HL-60 (cell line): ENCODE results near the gene PTX4.

Experiments
- DNase-seq, 2 experiments: peaks; one replicate each; pipeline ENCODE4 v3.0.0-alpha.2; 2010 to 2020; ENCODE audit warnings: low read depth in 1 of 2, low spot score in 1 of 2
- H3K27ac ChIP-seq: fragments of 250-450 bp; sonication (Bioruptor Pico); replicated peaks from 2 replicates; pipeline ENCODE4 v1.5.1; 2020; ENCODE audit warnings: mild to moderate bottlenecking, moderate library complexity
- H3K27me3 ChIP-seq: fragments of 250-450 bp; sonication (Bioruptor Pico); 2 replicates; pipeline ENCODE4 v1.5.1; 2021; ENCODE audit warnings: mild to moderate bottlenecking, moderate library complexity; ENCODE audit not compliant: insufficient read depth, poor library complexity, severe bottlenecking
- H3K4me3 ChIP-seq: replicated peaks from 2 replicates; pipeline ENCODE4 v1.5.1; 2011; ENCODE audit warnings: mild to moderate bottlenecking, control low read depth, low read length; ENCODE audit not compliant: insufficient read depth
- GABPA ChIP-seq: IDR thresholded peaks from 2 replicates; pipeline ENCODE4 v1.6.1; 2012; ENCODE audit warnings: low read depth
- POLR2AphosphoS5 ChIP-seq: IDR thresholded peaks from 2 replicates; pipeline ENCODE4 v1.6.1; 2012; ENCODE audit warnings: low read depth
- SPI1 ChIP-seq: IDR thresholded peaks from 2 replicates; pipeline ENCODE4 v1.6.1; 2012; ENCODE audit warnings: low read depth, mild to moderate bottlenecking, borderline replicate concordance
- TF ChIP-seq, protein P1 (sequence below): IDR thresholded peaks from one replicate; pipeline ENCODE4 v1.5.1; 2011; ENCODE audit warnings: low read length, control low read depth, inconsistent platforms; ENCODE audit not compliant: insufficient read depth
- TF ChIP-seq, protein P2 (sequence below): IDR thresholded peaks from 2 replicates; pipeline ENCODE4 v1.6.1; 2012; ENCODE audit warnings: low read depth; ENCODE audit not compliant: insufficient replicate concordance

PTX4 gene

DNA sequence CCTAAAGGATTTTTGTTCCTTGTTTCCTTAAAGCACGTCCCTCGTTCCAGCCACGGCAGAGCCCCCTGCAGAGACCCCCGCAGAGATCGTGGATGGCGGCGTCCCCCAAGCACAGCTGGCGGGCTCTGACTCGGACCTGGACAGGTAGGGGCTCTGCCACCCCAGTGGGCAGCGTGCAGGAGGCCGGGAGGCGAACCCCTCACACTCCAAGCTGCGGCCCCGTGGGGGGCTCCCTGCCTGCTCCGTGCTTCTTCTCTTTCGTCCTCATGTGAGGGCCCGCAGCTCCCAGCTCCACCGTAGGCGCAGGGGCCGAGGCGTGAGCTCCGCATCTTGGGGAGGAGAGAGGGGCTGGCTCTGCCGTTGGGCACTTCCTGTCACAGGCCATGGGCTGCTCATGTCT lies 12.9 kb upstream of the PTX4 start:
- Histone ChIP-seq H3K27ac (no peak overlapping the region), H3K27me3 (no peaks in the 10 kb centered on the region), H3K4me3 (no peak overlapping the region)
- TF ChIP-seq, protein P1, sequence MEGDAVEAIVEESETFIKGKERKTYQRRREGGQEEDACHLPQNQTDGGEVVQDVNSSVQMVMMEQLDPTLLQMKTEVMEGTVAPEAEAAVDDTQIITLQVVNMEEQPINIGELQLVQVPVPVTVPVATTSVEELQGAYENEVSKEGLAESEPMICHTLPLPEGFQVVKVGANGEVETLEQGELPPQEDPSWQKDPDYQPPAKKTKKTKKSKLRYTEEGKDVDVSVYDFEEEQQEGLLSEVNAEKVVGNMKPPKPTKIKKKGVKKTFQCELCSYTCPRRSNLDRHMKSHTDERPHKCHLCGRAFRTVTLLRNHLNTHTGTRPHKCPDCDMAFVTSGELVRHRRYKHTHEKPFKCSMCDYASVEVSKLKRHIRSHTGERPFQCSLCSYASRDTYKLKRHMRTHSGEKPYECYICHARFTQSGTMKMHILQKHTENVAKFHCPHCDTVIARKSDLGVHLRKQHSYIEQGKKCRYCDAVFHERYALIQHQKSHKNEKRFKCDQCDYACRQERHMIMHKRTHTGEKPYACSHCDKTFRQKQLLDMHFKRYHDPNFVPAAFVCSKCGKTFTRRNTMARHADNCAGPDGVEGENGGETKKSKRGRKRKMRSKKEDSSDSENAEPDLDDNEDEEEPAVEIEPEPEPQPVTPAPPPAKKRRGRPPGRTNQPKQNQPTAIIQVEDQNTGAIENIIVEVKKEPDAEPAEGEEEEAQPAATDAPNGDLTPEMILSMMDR, result no peak
- TF ChIP-seq GABPA (no peak), POLR2AphosphoS5 (no peak)
- TF ChIP-seq, protein P2, sequence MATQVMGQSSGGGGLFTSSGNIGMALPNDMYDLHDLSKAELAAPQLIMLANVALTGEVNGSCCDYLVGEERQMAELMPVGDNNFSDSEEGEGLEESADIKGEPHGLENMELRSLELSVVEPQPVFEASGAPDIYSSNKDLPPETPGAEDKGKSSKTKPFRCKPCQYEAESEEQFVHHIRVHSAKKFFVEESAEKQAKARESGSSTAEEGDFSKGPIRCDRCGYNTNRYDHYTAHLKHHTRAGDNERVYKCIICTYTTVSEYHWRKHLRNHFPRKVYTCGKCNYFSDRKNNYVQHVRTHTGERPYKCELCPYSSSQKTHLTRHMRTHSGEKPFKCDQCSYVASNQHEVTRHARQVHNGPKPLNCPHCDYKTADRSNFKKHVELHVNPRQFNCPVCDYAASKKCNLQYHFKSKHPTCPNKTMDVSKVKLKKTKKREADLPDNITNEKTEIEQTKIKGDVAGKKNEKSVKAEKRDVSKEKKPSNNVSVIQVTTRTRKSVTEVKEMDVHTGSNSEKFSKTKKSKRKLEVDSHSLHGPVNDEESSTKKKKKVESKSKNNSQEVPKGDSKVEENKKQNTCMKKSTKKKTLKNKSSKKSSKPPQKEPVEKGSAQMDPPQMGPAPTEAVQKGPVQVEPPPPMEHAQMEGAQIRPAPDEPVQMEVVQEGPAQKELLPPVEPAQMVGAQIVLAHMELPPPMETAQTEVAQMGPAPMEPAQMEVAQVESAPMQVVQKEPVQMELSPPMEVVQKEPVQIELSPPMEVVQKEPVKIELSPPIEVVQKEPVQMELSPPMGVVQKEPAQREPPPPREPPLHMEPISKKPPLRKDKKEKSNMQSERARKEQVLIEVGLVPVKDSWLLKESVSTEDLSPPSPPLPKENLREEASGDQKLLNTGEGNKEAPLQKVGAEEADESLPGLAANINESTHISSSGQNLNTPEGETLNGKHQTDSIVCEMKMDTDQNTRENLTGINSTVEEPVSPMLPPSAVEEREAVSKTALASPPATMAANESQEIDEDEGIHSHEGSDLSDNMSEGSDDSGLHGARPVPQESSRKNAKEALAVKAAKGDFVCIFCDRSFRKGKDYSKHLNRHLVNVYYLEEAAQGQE, result no peak
- no peak for DNase-seq

DNA sequence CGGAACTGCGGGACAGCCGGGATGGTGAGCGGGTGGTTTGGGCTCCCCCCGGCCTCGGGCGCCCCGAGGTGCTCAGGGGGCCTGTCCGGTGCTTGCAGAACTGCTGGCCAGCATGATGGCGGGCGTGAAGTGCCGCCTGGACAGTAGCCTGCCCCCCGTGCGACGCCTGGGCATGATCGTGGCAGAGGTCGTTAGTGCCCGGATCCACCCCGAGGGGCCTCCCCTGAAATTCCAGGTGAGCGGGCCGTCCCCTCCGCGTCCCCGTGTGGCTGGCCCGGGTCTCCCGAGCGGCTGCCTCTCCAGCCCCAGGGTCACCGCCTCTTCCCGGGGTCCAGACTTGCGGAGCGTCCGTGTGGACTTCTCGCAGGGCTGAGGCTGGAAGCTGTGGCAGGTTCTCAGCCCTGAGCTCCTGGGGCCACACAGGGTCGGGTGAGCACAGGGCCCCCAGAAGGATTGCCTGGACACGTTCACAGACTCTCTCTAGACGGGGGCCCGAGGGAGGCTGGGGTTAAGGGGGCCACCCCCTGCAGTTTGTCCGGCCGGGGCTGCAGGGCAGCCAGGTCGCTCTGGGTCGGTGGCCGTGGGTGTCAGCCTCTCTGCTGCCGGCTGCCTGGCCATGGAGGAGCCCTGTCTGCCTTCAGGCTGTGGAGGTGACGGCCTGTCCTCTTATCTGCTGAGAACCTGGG lies 11.9 kb upstream of the PTX4 start:
- TF ChIP-seq POLR2AphosphoS5, result no peak
- Histone ChIP-seq H3K27ac (no peak overlapping the region), H3K27me3 (no peaks in the 10 kb centered on the region), H3K4me3 (no peak overlapping the region)
- no peak for DNase-seq

DNA sequence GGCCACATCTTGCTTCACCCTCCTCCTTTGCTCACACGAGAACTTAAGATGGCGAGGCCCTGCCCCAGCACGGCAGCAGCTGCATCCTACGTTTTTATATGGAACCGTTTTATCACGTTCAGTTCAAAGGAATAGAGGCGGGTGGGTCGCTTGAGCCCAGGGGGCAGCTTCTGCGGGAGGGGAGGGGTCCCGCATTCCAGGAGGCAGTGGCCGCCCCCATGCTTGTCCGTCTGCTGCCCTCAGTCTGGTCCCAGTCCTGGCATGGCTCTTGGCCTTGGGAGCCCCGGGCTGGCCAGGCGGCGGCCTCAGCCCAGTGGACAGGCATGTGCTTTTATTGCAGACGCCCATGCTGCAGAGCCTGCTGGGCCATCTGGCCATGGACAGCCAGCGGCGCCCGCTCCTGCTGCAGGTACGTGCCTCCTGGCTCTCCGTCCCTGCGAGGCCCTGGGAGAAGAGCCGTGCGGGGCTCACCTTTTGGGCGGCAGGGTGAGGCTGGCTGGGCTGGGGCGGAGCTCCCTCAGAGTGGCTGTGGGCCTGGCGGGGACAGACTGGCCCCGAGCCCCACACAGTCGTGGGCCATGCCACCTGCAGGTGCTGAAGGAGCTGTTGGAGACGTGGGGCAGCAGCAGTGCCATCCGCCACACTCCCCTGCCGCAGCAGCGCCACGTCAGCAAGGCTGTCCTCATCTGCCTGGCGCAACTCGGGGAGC lies 11.2 kb upstream of the PTX4 start:
- Histone ChIP-seq H3K27ac (no peak overlapping the region), H3K27me3 (no peaks in the 10 kb centered on the region), H3K4me3 (no peak overlapping the region)
- TF ChIP-seq POLR2AphosphoS5, result no peak
- no peak for TF ChIP-seq GABPA
- TF ChIP-seq, protein P1, result no peak
- DNase-seq, result no peak

DNA sequence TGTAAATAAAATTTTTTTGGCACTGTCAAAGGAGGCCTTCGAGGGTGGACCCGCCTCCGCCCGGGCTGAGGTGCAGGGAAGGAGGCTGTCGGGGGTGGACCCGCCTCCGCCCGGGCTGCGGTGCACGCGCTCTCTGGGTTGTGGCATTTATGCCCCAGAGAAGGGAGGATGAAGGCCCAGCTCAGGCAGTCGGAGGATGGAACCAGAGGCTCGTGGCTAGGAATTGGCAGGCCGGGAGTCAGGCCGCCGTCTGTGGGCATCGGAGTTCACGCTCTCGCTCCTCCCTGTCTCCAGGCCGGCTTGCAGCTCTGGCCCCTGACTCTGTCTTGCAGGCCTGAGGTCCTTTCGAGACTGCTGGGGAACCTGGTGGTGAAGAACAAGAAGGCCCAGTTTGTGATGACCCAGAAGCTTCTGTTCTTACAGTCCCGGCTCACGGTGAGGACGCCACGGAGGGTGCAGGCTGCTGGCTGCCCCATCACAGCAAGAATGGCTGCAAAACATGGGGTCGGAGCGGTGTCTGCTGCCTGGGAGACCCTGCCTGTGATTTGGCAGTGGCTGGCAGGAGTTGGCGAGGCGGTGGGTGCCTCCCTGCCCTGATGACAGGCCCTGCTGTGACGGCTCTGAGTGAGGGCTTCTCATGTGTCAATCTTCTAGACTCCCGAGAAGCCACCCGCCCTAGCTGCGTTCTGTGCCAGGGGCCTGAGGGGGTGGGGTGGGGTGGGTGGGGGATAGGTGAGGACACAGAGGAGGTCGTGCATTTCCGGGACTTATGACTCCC lies 10.3 kb upstream of the PTX4 start:
- Histone ChIP-seq H3K4me3 (no peak overlapping the region), H3K27me3 (no peaks in the 10 kb centered on the region), H3K27ac (no peak overlapping the region)
- 0 out of 2 replicates have a peak, but pooled peaks have one; percentile 31 for TF ChIP-seq POLR2AphosphoS5
- no peak for TF ChIP-seq GABPA
- DNase-seq, result no peak

DNA sequence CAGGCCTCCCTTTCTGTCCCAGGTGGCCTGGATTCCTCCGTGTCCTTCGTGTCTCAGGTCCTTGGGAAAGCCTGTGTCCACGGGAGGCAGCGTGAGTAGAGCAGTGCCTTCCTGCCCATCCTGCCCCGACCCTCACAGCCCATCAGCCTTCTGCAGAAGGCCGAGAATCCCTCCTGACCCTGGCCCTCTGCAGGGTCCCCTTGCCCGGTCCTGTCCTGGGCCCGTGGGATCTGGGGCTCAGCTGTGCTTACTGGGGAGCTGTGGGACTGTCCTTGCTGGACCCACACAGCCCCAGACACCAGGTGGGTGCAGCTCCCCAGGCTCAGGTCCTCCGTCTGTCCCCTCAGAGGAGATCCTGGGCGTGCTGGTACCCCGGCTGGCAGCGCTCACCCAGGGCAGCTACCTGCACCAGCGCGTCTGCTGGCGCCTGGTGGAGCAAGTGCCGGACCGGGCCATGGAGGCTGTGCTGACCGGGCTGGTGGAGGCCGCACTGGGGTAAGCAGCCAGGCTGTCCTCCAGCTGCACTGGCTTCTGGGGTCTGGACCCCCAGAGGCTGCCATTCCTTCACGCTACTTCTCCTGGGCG lies 8.4 kb upstream of the PTX4 start:
- H3K27me3 ChIP-seq, result no peaks in the 10 kb centered on the region
- no peak overlapping the region for H3K27ac ChIP-seq
- H3K4me3 ChIP-seq, result no peak overlapping the region
- TF ChIP-seq, protein P1, result no peak
- TF ChIP-seq SPI1, result no peak
- TF ChIP-seq, protein P2, result no peak
- no peak for TF ChIP-seq POLR2AphosphoS5
- no peak for TF ChIP-seq GABPA
- no peak for DNase-seq
